HG03066 (cell line): ENCODE data around the gene ATP8A2.

Experiments
- ATAC-seq: cut with Tn5 transposase; IDR thresholded peaks from one replicate; pipeline ENCODE4 v1.9.1; 2021; ENCODE audit warnings: low read depth; ENCODE audit not compliant: unreplicated experiment

ATP8A2 gene

DNA sequence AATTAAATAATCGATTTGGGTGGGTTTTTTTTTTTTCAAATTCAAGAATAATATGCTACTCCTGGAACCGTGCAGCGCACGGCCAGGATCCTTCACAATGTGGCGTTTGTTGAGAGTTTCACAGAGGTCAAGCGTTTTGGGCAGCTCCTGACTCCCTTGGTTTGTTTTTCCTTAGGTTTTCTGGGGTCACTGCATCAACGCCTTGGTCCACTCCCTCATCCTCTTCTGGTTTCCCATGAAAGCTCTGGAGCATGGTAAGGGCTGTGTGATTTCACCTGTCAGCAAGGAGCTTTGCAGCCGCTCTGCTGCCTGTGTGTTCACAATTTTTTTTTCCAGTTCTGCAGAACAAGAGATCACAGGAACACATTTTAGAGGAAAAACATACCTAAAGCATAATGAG lies 467.6 kb downstream of the ATP8A2 start:
- ATAC-seq = no peak

DNA sequence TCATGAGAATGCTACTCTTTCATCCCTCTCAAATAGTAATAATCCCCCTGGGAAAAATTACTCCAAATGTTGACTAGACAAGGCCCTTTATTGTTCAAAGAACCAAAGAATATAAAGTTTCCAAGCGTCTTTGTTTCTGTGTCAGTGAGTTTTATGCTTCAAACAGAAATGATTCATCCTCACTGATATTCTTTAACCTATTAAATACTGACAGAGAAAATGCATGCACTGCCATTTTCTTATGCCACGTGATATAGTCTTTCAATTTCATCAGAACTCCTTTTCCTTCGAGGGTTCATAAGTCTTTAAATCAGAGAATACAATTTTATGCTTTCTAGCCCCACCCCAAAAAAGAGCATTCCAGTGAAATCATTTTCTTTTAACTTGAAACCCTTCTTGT lies 468.5 kb downstream of the ATP8A2 start:
- ATAC-seq = no peak

DNA sequence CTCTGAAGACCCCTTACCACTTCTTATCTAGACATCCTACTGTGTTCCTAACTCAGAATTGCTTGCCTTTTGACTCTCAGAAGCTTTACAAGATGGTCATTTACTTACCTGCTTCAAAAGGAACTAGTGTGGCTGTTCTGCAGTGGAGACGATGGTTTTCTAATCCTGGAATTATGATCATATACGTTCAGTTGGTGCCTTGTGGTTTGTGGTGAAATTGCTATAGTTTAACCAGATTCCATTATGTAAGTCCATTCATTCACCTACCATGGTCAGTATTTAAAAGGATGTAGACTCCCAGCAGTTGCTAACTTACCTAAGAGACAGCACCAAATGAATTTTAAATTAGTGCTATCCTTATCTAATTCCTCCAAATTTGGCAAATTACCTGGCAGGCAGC lies 469.2 kb downstream of the ATP8A2 start:
- no peak for ATAC-seq

DNA sequence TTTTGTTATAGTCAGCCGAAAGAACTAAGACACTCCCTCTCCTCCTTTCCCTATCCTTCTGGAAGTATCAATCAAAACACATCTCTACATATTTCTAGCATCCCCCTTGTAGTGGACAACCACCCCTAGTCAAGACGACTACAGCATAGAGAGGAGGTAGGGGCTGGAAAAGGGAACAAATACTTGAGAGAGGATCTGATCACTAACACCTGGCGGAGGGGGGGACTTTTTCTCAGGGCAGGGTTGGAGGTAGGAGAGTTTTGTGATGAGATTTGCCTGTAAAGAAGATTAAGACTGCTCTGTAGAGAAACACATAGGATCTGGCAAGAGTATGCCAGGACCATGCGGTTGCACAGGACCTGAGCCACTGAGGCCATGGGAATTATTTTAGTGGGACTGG lies 471.9 kb downstream of the ATP8A2 start:
- ATAC-seq = no peak

DNA sequence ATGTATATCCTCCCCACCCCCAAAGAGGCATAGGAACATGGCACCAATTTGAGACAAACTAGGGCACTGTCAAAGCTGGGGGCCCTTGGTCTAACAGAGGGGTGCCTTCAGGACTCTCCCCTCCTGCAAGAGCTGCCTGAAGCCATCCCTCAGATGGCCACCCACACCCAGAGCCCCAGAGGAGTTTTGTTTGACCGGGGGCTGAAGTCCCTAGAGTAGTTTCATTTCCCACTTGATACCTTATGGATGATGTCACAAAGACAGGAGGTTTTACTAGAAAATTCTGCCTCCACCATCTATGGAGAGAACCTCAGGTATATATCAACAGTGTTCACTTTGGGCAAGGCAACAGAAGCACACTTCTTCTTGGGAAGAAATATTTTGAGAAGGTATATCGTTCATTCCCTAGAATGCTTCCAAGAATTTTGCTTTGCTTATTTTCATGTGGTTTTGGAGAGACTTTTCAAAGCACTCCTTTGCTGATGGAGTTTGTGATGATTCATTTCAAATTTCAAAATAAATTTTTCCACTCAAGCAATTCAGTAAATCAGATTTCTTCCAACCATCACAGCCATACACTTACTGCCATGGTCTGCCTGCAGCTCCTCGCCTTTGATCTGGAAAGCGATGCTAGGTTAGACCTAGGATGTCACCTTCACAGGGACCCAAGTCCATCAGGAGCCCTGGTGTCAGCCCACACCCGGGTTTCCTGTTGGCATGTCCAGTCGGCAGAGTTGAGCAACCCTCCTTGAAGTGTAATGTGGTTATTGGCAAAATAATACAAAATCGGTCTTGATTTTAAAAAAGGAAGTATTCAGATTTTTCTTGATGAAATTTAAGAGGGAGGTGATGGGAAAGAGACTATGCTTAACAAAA lies 473.0 kb downstream of the ATP8A2 start:
- ATAC-seq = no peak

DNA sequence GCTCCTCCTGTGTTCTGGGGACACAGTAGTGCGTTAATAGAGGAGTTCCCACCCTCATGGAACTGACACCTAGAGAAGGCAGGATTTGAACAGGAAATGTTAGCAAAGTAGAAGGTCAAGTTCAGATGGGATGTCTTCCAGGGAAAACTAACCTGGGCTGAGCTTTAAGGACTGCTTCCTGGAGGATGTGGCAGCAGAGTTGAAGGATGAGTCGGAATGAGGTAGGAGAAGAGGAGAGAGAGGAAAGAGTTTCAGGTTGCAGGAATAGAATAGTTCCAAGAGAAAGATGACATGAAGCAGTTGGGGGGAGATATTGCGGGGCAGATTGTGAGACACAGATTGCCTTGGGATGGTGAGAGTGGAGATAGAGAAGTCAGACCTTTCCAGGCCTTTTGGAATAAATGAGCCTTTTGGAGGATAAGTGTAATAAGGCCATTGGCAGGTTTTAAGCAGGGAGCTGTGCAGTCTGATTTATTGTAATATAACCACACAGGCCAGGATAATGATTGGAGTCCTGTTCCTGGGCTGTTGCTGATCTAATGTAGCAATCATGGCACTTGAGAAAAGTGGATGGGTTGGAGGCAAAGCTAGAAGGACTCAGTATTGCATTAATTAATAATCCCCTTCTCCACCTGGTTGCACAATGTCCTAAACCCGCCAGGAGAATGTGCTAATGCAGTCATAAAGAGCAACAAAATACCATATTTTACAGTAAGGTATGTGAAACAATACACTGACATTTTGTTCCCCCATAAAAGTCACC lies 474.6 kb downstream of the ATP8A2 start:
- ATAC-seq = no peak

DNA sequence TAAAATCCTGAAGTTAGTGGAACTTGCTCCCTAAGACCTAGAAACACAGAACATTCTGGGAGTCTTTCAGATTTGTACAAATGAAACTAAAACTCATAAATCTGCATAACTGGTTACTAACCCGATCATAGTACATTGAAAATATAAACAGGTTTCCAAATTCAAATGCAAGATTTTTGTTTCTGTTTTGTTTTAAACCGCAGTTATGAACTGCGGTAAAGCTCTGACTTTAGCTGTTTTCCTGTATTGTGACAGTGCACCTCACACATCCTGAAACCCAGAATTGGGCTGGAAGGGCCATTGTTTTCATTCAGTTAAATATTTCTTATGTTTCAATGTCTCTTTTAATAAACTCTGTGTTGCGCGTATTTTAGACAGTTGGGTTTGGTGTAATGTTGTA lies 475.4 kb downstream of the ATP8A2 start:
- no peak for ATAC-seq

DNA sequence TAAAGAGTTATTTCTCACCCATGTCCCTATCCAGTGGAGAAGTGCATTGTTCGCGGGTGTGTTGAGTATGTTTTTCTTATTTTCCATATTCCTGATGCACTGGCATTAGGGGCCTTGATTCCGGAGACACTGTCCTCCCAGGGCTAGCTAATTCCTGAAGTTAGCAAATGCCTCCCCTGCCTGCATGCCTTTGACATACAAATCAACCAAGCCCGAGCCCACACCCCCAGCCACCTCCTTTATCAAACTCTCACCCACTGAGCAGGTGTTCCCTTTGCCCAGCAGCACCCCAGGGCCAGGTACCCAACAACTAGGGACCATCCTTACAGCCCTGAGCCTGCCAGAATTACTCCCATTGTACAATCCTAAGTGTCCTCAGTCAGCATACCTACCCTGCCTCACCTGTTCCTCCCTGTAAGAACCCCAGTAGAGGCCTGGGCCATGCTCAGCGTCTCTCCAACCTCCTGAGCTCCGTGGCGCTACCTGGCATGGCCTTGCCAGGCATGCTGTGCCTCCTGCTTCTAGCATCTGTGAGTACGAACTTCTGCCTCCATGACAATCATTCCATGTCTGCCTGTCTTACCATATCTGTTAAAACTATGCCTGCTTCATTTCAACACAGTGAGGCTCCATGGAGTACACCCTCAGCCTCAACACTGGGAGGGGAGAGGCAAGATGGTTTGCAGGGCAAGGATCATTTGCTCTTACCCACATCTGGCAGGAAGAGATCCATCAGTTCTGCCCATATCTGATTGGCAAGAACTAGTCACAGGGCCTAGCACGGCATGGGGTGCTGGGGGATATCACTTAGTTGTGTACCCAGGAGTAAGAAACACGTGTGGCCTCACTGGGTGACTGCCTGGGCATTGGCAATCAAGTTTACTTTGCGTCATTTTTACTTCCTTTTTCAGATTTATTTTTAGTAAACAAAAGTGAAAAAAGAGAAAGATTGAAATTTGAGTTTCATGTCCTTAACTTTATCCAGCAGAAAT lies 476.2 kb downstream of the ATP8A2 start:
- ATAC-seq = no peak

DNA sequence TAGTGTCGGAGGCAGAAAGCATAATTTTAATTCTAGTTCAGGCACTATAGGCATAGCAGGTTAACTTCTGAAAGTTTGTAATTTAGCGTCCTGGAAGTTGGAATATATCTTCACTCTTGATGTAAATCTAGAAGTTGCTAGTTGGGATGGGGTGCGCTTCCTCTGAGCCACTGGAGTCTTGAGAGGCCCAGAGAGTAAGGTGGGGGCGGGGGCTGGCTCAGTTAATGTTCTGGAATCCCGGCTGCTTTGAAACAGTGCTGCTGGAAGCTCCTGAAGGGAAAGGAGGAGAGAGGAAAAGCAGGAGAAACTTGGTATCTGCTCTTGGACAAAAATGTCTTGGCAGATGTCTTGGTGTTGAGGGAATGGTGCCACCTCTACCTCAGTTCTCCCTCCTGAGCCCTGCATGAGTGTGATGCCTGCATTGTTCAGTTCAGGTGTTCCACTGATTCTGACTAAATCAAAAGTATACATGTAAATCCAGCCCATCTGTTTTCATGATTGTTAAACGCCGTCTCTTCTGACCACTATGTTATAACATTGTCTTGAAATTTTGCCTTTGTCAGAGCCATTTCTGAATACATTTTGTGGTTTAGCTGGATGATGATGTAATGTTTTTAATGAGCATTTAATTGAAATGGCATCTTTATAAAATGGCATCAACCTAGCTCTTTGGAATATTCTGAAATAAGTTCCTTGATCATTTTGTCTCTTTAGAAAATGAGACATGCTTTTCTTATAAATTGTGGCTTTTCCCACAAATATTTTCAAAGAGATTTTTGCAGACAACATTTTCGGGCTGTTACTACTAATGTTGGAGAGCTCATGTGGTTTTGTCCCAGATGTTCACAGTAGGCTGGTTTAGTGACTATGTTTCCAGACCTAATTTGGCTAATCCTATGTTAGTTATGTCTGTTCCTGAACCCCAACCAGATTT lies 477.3 kb downstream of the ATP8A2 start:
- no peak for ATAC-seq

DNA sequence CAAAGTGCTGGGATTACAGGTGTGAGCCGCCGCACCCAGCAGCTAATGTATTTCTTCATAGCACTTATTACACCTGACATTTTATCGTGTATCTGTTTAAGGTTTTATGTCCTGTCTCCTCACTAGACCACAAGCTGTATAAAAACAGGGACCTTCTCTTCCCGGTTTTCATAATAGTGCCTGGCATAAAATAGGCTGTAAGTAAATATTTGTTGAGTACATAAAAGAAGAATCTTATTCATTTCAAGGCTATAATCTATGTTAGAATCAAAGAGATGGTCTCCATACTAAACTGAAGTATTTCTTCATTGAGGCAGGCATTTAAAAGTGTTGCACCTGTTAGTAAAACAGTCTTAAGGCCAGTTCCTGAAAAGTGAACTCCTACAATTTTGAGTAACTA lies 486.1 kb downstream of the ATP8A2 start:
- no peak for ATAC-seq

DNA sequence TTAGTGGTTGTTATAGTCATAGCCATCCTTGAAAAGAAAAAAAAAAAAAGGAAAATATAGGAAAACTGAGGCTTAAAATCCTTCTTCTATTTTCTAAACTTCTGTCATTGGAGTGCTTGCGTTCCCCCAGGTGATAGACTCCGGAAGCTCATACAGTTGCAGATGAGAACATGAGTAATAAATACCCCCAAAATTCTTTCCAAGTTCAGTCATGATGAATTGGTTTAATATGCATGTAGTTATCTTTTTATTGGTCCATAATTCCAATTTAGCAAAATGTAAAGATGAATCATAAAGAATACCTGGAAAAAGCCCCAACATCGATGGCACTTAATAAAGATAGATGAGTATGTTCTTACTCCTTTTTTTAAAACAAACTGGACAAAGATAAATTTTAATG lies 487.8 kb downstream of the ATP8A2 start:
- ATAC-seq = no peak

DNA sequence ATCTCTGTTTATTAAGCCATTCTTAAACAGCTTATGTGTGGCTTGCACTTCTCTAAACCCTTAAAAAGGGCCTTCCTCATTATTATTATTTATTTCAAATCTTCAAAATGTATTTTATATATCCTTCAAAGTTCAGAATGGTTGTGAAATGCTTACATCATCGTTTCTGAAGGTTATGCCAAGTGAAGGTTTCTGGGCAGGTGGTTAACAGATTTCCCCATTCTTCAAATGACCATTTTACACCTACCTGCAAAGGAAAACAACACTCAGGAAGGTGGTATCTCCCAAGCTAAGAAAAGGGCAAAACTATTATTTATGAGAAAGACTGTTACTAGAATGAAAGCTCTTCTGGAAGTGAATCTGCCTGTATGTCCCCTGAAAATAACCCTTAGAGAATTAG lies 488.5 kb downstream of the ATP8A2 start:
- ATAC-seq = no peak

DNA sequence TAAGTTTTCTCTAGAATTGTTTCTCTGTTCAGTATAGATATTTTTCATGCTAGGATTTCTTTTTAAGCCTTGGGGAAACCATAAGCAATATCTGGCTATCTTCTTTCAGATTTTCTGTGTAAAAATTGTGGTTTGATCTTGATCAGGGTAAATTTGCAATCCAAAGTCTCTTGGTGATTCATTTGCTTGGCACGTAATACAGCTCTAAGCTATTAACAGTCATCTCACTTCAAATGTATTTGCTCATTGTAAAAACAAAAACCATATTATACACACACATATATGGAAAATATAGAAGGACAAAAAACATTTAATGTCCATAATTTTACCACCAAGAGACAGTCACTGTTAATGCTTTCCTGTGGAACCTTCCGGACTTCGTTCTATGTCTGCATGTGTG lies 489.1 kb downstream of the ATP8A2 start:
- ATAC-seq = no peak

DNA sequence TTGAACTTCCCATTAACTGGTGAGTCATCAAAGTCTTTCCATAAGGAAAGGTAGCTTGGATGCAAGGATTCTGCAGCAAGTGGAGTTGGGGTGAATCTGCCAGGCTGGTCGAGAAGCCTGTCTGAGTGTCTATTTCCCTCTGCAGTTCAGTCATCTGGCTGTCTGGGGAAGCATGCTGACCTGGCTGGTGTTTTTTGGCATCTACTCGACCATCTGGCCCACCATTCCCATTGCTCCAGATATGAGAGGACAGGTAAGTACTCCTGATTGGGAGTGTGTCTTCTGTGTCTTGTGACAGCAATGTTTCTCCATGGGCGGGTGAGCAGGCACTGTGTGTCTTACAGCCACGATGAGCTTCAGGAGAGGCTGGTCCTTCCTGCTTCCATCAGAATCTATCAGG lies 490.4 kb downstream of the ATP8A2 start:
- ATAC-seq = no peak

DNA sequence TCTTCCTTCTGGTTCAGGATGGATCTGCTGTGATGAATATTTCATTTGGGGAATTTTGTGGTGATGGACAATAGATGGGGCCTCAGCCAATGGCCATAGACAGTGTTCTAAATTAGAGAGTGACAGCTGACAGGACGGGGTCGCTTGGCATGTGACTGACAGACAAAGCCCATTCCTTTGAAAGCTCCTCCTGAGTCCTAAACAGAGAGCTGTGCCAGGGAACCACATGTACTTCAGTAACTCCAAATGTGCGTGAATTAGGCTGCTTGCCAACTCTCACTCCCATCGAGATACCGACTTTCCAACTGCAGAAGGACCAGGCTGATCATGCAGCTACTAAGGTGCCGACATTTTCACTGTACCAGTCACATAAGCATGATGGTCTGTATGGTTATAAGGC lies 492.3 kb downstream of the ATP8A2 start:
- no peak for ATAC-seq

DNA sequence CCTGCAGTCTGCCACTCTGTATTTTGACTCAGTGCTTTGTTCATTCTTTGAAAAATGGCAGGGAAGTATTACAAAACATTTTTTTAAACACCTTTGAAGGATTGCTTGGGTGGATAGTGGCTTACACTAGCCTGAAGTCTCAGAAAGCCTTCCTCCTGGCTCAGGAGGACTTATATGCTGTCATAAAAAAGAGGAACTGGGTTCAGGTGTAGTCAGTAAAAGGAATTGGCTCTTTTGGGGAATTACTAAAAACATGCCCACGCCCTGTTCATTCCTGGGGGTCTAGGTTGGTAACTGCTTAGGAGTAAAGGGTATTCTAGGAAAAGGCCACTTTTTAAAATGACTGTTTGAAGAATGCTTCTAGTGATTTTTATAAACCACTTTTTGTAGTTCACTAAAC lies 493.2 kb downstream of the ATP8A2 start:
- no peak for ATAC-seq

DNA sequence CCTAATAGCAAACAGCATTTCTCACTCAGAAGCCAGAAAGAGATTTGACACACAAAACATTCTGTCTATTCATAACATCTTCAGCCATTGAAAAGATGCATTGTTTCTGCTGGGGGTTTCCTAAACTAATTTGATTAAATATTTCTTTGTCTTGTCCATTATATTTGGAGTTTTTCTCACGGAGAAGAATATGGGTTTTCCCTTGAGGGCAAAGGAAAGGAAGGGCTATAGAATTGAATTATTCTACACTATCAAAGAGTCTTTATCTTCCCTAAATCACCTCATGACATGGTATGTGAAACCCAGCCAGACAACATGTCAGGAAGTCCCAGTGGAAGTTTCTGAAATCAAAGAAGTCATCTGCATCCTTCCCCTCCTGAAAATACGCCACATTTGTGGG lies 493.6 kb downstream of the ATP8A2 start:
- ATAC-seq = no peak

DNA sequence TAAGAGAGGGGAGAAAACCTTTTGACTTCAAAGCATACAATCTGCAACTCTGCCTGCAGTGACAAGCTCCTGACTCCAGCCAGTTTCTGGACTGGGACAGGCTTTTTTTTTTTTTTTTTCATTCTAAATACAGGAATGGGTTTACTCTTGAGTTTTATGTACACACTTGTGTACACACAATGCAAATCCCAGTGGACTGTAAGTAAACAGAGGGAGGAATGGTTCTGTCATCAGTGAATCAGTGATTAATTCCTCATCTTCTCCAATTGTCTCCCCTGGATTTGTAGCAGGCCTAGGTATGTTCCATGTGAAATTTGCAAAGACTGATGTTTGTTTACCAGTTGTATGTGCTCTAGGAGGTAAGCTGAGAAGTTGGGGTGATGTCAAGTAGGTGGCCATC lies 495.3 kb downstream of the ATP8A2 start:
- no peak for ATAC-seq

DNA sequence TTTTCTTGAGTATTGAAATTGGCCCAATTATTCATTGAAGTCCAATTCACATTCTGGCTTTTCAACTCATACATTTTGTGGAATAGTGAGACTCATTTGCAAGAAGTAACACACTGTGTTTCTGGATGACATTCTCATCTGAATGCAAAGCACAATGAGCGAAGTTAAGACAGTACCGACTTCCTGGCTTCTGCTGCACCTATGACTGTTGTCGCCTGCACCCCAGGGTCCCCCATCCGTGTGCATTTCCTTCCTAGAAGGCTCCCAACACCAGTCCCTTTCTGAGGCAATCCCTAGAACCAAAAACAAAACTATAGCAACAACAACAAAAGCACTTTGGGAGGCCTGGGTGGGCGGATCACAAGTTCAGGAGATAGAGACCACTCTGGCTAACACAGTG lies 496.7 kb downstream of the ATP8A2 start:
- ATAC-seq = no peak

DNA sequence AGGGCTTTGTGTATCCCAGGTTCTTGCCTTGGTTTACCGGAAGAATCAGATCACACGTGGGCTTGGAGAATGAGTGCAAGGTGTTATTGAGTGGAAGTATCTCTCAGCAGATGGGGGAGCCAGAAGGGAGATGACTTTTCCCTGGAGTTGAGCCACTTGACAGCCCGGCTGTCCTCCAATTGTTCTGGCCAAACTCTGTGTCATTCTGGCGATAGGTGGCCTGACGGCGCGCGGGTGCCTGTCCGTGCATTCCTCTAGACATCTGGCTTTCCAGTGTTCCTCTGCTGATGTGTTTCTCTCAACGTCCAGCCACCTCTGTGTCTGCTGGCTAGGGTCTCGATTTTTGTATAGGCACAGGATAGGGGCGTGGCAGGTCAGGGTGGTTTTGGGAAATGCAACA lies 498.2 kb downstream of the ATP8A2 start:
- no peak for ATAC-seq
